GM19025 (cell line): ENCODE data around the gene PPM1F.

Experiments
- ATAC-seq: cut with Tn5 transposase; IDR thresholded peaks from one replicate; pipeline ENCODE4 v1.9.1; 2021; ENCODE audit warnings: mild to moderate bottlenecking, low read depth, moderate library complexity; ENCODE audit not compliant: unreplicated experiment

PPM1F gene

GRCh38 chr22:21952586-21953571, at the start of gene PPM1F:
PPM1F (minus strand) TSS chr22:21952848; CDS start chr22:21946048, 6,800 bp downstream.
- peak; percentile 70 for ATAC-seq

- no peak for ATAC-seq
Observed at GRCh38 chr22:22001664-22002525, 49.2 kb upstream of the PPM1F start.

GRCh38 chr22:21998595-21999247, 46.1 kb upstream of the PPM1F start:
- no peak for ATAC-seq

- ATAC-seq = no peak
Observed at GRCh38 chr22:21996175-21996720, 43.6 kb upstream of the PPM1F start.

- ATAC-seq = no peak
Observed at GRCh38 chr22:21995660-21996059, 43.0 kb upstream of the PPM1F start.

GRCh38 chr22:21994881-21995444, 42.3 kb upstream of the PPM1F start:
- no peak for ATAC-seq

- no peak for ATAC-seq
Observed at GRCh38 chr22:21992593-21993237, 40.1 kb upstream of the PPM1F start.

GRCh38 chr22:21991774-21992173, 39.1 kb upstream of the PPM1F start:
- no peak for ATAC-seq

GRCh38 chr22:21991304-21991596, 38.6 kb upstream of the PPM1F start:
- no peak for ATAC-seq

GRCh38 chr22:21990445-21991303, 38.0 kb upstream of the PPM1F start:
- ATAC-seq = no peak

- ATAC-seq = no peak
Observed at GRCh38 chr22:21989049-21989448, 36.4 kb upstream of the PPM1F start.

- ATAC-seq = no peak
Observed at GRCh38 chr22:21985214-21985613, 32.6 kb upstream of the PPM1F start.

- no peak for ATAC-seq
Observed at GRCh38 chr22:21984793-21985192, 32.1 kb upstream of the PPM1F start.

GRCh38 chr22:21982338-21982965, 29.8 kb upstream of the PPM1F start, which contains the start of gene TOP3B:
TOP3B (minus strand) TSS chr22:21982787; CDS start chr22:21975709, 7,078 bp downstream.
- peak; percentile 69 for ATAC-seq

GRCh38 chr22:21981874-21982273, 29.2 kb upstream of the PPM1F start:
- ATAC-seq = no peak

GRCh38 chr22:21980547-21980946, 27.9 kb upstream of the PPM1F start:
- no peak for ATAC-seq

GRCh38 chr22:21978564-21979386, 26.1 kb upstream of the PPM1F start:
- ATAC-seq = no peak
